PC-3 (cell line): ENCODE data around the gene REXO4. TPM values are rescaled to one million over a fixed set of nuclear protein-coding genes. Genes with fewer than 3 reads are reported as not detected.

Experiments used
- ATAC-seq: fragments of 200-7000 bp; cut with Tn5 transposase; 2 replicates; pipeline ENCODE4 v1.9.1; 2020; ENCODE audit warnings: mild to moderate bottlenecking, moderate library complexity
- BruUV-seq: library from RNA; stranded (reverse); fragments of 400-500 nt; replicated peaks from 2 replicates; lab custom pipeline; 2021; lab: Mats Ljungman, UMichigan
- CTCF ChIA-PET: fragments of 300-600 bp; sonication (Branson Sonifier 250); formaldehyde crosslinking; loops from one replicate; lab custom pipeline; 2022; ENCODE audit warnings: antibody characterized with exemption; lab: Charles Lee
- POLR2A ChIA-PET: fragments of 300-600 bp; sonication (Branson Sonifier 250); formaldehyde crosslinking; loops from one replicate; lab custom pipeline; 2022; ENCODE audit warnings: antibody characterized with exemption; ENCODE audit not compliant: unreplicated experiment; lab: Charles Lee
- DNase-seq: peaks from one replicate; pipeline ENCODE4 v3.0.0-alpha.2; 2015
- H2AFZ ChIP-seq: fragments of 300-600 bp; sonication (generic); 2 replicates; pipeline ENCODE4 v1.6.0; 2016; ENCODE audit warnings: antibody characterized with exemption, low read length
- H3F3A ChIP-seq: fragments of 300-600 bp; sonication (generic); one replicate; pipeline ENCODE4 v1.6.0; 2017; ENCODE audit warnings: antibody characterized with exemption, low read length, control low read depth, mild to moderate bottlenecking; ENCODE audit not compliant: unreplicated experiment
- H3K27ac ChIP-seq: fragments of 300-600 bp; sonication (generic); 2 replicates; pipeline ENCODE4 v1.5.1; 2016; ENCODE audit warnings: mild to moderate bottlenecking, low read length
- H3K27me3 ChIP-seq: fragments of 300-600 bp; sonication (generic); 2 replicates; pipeline ENCODE4 v1.6.1; 2016; ENCODE audit warnings: low read length, mixed read lengths
- H3K36me3 ChIP-seq: fragments of 300-600 bp; sonication (generic); 2 replicates; pipeline ENCODE4 v1.6.1; 2016; ENCODE audit warnings: low read depth, mixed run types, low read length, mixed read lengths
- H3K4me1 ChIP-seq: fragments of 300-600 bp; sonication (generic); 2 replicates; pipeline ENCODE4 v1.5.1; 2016; ENCODE audit warnings: low read length; ENCODE audit not compliant: insufficient read depth
- H3K4me2 ChIP-seq: fragments of 300-600 bp; sonication (generic); 2 replicates; pipeline ENCODE4 v1.6.0; 2016; ENCODE audit warnings: low read length
- H3K4me3 ChIP-seq: fragments of 300-600 bp; sonication (generic); 2 replicates; pipeline ENCODE4 v1.5.1; 2016; ENCODE audit warnings: mild to moderate bottlenecking, low read length, mixed read lengths
- H3K79me2 ChIP-seq: fragments of 300-600 bp; sonication (generic); 2 replicates; pipeline ENCODE4 v1.6.1; 2017; ENCODE audit warnings: low read length, mixed read lengths
- H3K9ac ChIP-seq: fragments of 300-600 bp; sonication (generic); 2 replicates; pipeline ENCODE4 v1.6.0; 2016; ENCODE audit warnings: mild to moderate bottlenecking, low read length
- H3K9me2 ChIP-seq: fragments of 300-600 bp; sonication (generic); replicated peaks from 2 replicates; pipeline ENCODE4 v1.6.1; 2016; ENCODE audit warnings: mixed run types, low read length, mixed read lengths
- H3K9me3 ChIP-seq: fragments of 300-600 bp; sonication (generic); 2 replicates; pipeline ENCODE4 v1.6.1; 2016; ENCODE audit warnings: low read length, mixed read lengths
- H4K20me1 ChIP-seq: fragments of 300-600 bp; sonication (generic); 2 replicates; pipeline ENCODE4 v1.6.1; 2016; ENCODE audit warnings: low read length, mixed read lengths
- EZH2 ChIP-seq: fragments of 300-600 bp; sonication (generic); IDR thresholded peaks from one replicate; pipeline ENCODE4 v1.6.1; 2017; ENCODE audit warnings: antibody characterized with exemption, mild to moderate bottlenecking, low read length; ENCODE audit not compliant: unreplicated experiment
- EZH2phosphoT487 ChIP-seq: fragments of 300-600 bp; sonication (generic); IDR thresholded peaks from 2 replicates; pipeline ENCODE4 v1.6.1; 2018; ENCODE audit warnings: mild to moderate bottlenecking, antibody characterized with exemption, low read length, borderline replicate concordance
- intact Hi-C: fragments of 100-400 bp; cut with micrococcal nuclease; formaldehyde crosslinking; loops from 2 replicates; pipeline ENCODE4 v1.9.0; 2023
- total RNA-seq: library from RNA; depleted of rRNA; stranded (reverse); fragments of >200 nt; gene quantifications from 2 replicates; pipeline ENCODE4 v1.2.3, GENCODE V29; 2014
- TF ChIP-seq, protein P1 (sequence below): fragments of 300-600 bp; sonication (generic); conservative IDR thresholded peaks from 2 replicates; pipeline ENCODE4 v1.5.1; 2017; ENCODE audit warnings: antibody characterized with exemption, low read depth, mild to moderate bottlenecking, low read length

Gene REXO4
- total RNA-seq, 1 experiment from 2014 or later: 34.1 TPM

DNA sequence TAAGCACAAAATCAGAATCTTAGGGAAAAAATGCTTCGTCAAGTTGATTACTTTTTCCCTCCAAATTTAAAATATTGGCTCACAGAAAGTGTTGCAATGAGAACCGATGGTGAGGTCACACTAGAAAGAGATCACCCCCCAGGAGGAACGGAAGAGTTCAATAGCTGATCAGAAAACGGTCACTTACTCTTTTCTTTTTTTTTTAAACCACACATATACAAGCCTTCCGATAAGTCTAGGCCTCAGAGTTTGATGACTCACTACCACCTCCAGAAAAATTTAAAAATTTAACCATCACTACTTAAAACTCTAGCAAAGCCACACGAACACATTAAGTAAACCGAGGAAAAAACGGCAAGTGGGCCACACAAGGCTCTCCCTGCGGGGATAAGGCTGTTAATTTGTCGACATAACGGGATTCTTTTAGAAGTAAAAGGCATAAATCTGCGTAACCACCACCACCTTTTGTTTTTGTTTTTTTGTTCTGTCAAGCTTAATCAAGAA lies 43.1 kb downstream of the REXO4 start:
- BruUV-seq: TSS peak; percentile 44
- ATAC-seq: no peak
- H3F3A ChIP-seq: no peaks in the 10 kb centered on the region
- ChIA-PET POLR2A (no interaction called here), CTCF (no interaction called here)
- no peaks in the 10 kb centered on the region for H3K27me3 ChIP-seq
- DNase-seq: no peak
- peak overlapping the region; percentile 78 for H3K4me3 ChIP-seq
- H2AFZ ChIP-seq: no peak overlapping the region
- H3K36me3 ChIP-seq: no peaks in the 10 kb centered on the region
- no peaks in the 10 kb centered on the region for H3K9me3 ChIP-seq
- peaks cover 20% of the 10 kb centered on the region; the same call in 1 of the 2 replicates for H4K20me1 ChIP-seq
- H3K4me2 ChIP-seq: peak overlapping the region; percentile 93
- peaks cover 7% of the 10 kb centered on the region; the same call in 1 of the 2 replicates for H3K4me1 ChIP-seq
- intact Hi-C loops: no loop called here
- H3K9ac ChIP-seq: peak overlapping the region; percentile 90
- TF ChIP-seq, protein P1, sequence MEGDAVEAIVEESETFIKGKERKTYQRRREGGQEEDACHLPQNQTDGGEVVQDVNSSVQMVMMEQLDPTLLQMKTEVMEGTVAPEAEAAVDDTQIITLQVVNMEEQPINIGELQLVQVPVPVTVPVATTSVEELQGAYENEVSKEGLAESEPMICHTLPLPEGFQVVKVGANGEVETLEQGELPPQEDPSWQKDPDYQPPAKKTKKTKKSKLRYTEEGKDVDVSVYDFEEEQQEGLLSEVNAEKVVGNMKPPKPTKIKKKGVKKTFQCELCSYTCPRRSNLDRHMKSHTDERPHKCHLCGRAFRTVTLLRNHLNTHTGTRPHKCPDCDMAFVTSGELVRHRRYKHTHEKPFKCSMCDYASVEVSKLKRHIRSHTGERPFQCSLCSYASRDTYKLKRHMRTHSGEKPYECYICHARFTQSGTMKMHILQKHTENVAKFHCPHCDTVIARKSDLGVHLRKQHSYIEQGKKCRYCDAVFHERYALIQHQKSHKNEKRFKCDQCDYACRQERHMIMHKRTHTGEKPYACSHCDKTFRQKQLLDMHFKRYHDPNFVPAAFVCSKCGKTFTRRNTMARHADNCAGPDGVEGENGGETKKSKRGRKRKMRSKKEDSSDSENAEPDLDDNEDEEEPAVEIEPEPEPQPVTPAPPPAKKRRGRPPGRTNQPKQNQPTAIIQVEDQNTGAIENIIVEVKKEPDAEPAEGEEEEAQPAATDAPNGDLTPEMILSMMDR: no peak
- H3K79me2 ChIP-seq: peaks cover 60% of the 10 kb centered on the region
- H3K27ac ChIP-seq: no peak overlapping the region
- H3K9me2 ChIP-seq: no peaks in the 10 kb centered on the region

DNA sequence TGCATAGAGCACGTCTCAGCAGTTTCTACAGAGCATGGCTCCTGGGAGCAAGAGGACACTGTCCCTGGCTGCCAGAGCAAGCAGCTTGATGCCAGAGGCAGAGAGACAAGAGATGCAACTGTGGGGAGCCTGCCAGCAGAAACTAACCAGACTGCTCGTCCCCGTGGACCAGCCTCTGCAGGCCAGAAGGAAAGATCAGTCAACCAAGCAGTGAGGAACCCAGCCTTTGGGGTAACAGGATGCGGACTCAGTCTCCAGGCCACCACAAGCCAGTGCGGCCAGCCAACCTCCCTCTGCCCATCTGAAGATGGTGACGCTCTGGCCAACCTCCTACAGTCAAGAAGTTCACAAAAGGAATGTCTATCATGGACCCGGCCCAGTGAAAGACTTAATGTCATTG lies 45.7 kb downstream of the REXO4 start:
- ATAC-seq (no peak), DNase-seq (no peak)
- Histone ChIP-seq H3K9ac (no peak overlapping the region), H3K4me2 (no peak overlapping the region), H3F3A (no peaks in the 10 kb centered on the region), H3K79me2 (peaks cover 86% of the 10 kb centered on the region), H3K27ac (no peak overlapping the region), H2AFZ (no peak overlapping the region), H3K9me2 (no peaks in the 10 kb centered on the region), H3K9me3 (no peaks in the 10 kb centered on the region), H3K27me3 (no peaks in the 10 kb centered on the region), H3K4me1 (peaks cover 15% of the 10 kb centered on the region; the same call in 1 of the 2 replicates), H3K36me3 (no peaks in the 10 kb centered on the region; the same call in 1 of the 2 replicates), H4K20me1 (peaks cover 37% of the 10 kb centered on the region; the same call in 1 of the 2 replicates), H3K4me3 (no peak overlapping the region)
- POLR2A ChIA-PET: no interaction called here
- intact Hi-C loops: no loop called here
- CTCF ChIA-PET: no interaction called here
- TF ChIP-seq EZH2 (no peak), EZH2phosphoT487 (no peak)
- TF ChIP-seq, protein P1: no peak
- BruUV-seq: no TSS peak

DNA sequence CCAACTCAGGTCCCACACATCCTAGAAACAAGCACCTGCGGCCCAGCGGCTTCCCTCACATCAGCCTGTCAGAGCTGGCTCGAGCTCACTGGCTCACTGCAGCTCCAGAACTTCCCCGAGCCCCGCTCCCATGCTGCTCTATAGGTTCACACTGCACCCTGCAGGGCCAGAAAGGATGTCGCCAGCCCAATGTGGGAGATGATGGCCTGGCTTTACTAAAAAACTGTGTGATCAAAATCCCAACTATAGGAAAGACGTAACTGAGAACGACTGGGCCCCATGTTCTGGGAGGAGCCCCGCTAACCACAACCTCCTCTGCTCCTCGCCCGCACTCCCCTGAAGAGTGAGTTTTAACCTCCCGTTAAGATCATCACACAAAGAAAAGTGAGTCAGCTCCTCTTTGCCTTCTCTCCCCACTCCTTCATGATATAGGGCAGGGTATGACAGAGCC lies 46.5 kb downstream of the REXO4 start:
- no peak for DNase-seq
- Histone ChIP-seq H3K4me1 (peaks cover 8% of the 10 kb centered on the region; the same call in 1 of the 2 replicates), H3K9me2 (no peaks in the 10 kb centered on the region), H3F3A (no peaks in the 10 kb centered on the region), H3K4me2 (no peak overlapping the region), H3K9ac (no peak overlapping the region), H3K79me2 (peaks cover 90% of the 10 kb centered on the region), H4K20me1 (peaks cover 37% of the 10 kb centered on the region; the same call in 1 of the 2 replicates), H2AFZ (no peak overlapping the region), H3K4me3 (no peak overlapping the region), H3K27me3 (no peaks in the 10 kb centered on the region), H3K36me3 (peaks cover 2% of the 10 kb centered on the region; the same call in 1 of the 2 replicates), H3K9me3 (no peaks in the 10 kb centered on the region), H3K27ac (no peak overlapping the region)
- no TSS peak for BruUV-seq
- no peak for ATAC-seq
- TF ChIP-seq, protein P1: no peak
- TF ChIP-seq EZH2phosphoT487 (no peak), EZH2 (no peak)
- ChIA-PET POLR2A (no interaction called here), CTCF (no interaction called here)
- intact Hi-C loops: no loop called here
